Measurements from ENCODE around the gene FCHO2. TPM values are rescaled to one million over a fixed set of nuclear protein-coding genes. Genes with fewer than 3 reads are reported as not detected.
A peak's percentile ranks its signal among the peaks of the same experiment; 100 is the strongest.

Gene FCHO2
- total RNA-seq, 1 experiment from 2014 or later = 14.9 TPM

DNA sequence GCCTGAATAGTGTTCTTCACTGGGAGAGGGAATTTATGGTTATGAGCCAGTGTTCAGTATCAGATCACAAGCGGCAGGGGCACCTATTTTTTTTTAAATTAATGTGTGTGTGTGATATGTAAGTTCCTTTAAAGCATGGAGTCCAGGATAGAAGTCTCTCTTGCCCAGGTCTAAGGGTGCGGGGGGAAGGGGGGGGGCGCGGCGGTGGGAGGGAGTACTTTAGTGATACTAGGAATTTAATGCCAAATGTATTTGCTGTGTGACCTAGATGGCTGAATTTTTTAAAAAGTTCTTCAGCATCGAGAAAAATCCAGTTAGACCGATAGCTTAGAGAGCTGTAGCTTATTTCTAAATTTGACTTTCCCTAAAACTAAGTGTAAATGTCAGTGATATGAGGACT is 1.5 kb upstream of the FCHO2 start (continued):
- TF ChIP-seq GRHL2 (CRISPR knock-in tag; IDR thresholded peaks at IDR 0.05; ENCODE audit: insufficient replicate concordance, severe bottlenecking) (no peak), ZNF232 (CRISPR knock-in tag; IDR thresholded peaks at IDR 0.05) (no peak), CBFB (CRISPR knock-in tag; IDR thresholded peaks at IDR 0.05; ENCODE audit: low read depth) (no peak), OVOL2 (CRISPR knock-in tag; IDR thresholded peaks at IDR 0.05; ENCODE audit: borderline replicate concordance) (no peak), SOX15 (CRISPR knock-in tag; IDR thresholded peaks at IDR 0.05) (no peak), JAZF1 (CRISPR knock-in tag; IDR thresholded peaks at IDR 0.05) (no peak), ZNF121 (CRISPR knock-in tag; IDR thresholded peaks at IDR 0.05) (no peak)
- TF ChIP-seq, protein P1, sequence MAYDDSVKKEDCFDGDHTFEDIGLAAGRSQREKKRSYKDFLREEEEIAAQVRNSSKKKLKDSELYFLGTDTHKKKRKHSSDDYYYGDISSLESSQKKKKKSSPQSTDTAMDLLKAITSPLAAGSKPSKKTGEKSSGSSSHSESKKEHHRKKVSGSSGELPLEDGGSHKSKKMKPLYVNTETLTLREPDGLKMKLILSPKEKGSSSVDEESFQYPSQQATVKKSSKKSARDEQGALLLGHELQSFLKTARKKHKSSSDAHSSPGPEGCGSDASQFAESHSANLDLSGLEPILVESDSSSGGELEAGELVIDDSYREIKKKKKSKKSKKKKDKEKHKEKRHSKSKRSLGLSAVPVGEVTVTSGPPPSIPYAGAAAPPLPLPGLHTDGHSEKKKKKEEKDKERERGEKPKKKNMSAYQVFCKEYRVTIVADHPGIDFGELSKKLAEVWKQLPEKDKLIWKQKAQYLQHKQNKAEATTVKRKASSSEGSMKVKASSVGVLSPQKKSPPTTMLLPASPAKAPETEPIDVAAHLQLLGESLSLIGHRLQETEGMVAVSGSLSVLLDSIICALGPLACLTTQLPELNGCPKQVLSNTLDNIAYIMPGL (CRISPR knock-in tag; IDR thresholded peaks at IDR 0.05) = no peak

DNA sequence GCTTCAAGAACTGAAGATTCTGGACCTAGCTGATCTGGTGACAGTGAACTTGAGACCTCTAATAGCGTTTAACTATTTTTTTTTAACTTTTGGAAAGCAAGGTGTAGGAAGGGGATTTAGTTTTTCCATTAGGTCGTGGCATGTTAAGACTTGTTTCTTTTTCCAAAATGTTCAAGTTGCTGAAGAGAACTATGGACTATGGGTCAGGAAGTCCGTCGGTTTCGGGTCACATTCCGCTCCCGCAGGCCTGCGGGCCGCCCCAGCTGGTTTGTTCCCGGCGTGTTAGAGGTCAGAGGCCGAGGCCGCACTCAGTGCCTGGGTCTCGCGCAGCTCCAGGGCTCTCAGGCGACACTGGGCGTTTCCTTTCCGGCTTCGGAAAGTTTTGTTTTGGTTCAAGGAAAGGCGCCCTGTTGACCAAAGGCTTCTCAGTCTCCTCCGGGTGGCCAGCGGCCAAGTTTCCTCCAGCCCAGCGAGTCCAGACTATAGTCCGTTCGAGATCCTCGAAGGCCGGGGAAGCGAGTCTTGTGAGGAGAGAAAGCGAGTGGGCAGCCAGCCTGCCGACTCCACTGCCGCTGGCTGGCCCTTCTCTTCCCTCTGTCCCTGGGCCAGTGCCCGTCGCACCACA is 586 bp upstream of the FCHO2 start:
- H3K9me3 Mint-ChIP-seq = no peaks in the 10 kb centered on the region
- CTCF ChIA-PET = interaction anchor here (0.7 to 2.9 kb wide), 12 partner anchors 10 to 260 kb away, joined by 3 to 17 read pairs (median 4); partner anchors contain the start of gene TMEM171
- POLR2A ChIA-PET = interaction anchor here (0.6 kb wide), 1 partner anchor 1686 kb away, joined by 3 read pairs; no protein-coding TSS in a partner anchor
- DNase-seq (ENCODE audit: low spot score) (peak; percentile 70), ATAC-seq (peak; percentile 65)
- TF ChIP-seq, protein P2, sequence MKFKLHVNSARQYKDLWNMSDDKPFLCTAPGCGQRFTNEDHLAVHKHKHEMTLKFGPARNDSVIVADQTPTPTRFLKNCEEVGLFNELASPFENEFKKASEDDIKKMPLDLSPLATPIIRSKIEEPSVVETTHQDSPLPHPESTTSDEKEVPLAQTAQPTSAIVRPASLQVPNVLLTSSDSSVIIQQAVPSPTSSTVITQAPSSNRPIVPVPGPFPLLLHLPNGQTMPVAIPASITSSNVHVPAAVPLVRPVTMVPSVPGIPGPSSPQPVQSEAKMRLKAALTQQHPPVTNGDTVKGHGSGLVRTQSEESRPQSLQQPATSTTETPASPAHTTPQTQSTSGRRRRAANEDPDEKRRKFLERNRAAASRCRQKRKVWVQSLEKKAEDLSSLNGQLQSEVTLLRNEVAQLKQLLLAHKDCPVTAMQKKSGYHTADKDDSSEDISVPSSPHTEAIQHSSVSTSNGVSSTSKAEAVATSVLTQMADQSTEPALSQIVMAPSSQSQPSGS (CRISPR knock-in tag; IDR thresholded peaks at IDR 0.05; ENCODE audit: borderline replicate concordance, low read depth) = no peak
- TF ChIP-seq, protein P3, sequence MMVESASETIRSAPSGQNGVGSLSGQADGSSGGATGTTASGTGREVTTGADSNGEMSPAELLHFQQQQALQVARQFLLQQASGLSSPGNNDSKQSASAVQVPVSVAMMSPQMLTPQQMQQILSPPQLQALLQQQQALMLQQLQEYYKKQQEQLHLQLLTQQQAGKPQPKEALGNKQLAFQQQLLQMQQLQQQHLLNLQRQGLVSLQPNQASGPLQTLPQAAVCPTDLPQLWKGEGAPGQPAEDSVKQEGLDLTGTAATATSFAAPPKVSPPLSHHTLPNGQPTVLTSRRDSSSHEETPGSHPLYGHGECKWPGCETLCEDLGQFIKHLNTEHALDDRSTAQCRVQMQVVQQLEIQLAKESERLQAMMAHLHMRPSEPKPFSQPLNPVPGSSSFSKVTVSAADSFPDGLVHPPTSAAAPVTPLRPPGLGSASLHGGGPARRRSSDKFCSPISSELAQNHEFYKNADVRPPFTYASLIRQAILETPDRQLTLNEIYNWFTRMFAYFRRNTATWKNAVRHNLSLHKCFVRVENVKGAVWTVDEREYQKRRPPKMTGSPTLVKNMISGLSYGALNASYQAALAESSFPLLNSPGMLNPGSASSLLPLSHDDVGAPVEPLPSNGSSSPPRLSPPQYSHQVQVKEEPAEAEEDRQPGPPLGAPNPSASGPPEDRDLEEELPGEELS (CRISPR knock-in tag; IDR thresholded peaks at IDR 0.05) = 0 out of 2 replicates have a peak, but pooled peaks have one; percentile 51
- TF ChIP-seq, protein P4, sequence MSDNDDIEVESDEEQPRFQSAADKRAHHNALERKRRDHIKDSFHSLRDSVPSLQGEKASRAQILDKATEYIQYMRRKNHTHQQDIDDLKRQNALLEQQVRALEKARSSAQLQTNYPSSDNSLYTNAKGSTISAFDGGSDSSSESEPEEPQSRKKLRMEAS (CRISPR knock-in tag; IDR thresholded peaks at IDR 0.05) = peak; percentile 57
- TF ChIP-seq TEAD1 (CRISPR knock-in tag; IDR thresholded peaks at IDR 0.05) (0 out of 2 replicates have a peak, but pooled peaks have one; percentile 27), CBFB (CRISPR knock-in tag; IDR thresholded peaks at IDR 0.05; ENCODE audit: low read depth) (0 out of 2 replicates have a peak, but pooled peaks have one; percentile 3), IRF2 (CRISPR knock-in tag; IDR thresholded peaks at IDR 0.05; ENCODE audit: borderline replicate concordance, low read depth) (no peak)
- H3K4me1 Mint-ChIP-seq = peaks cover 31% of the 10 kb centered on the region
- peak overlapping the region; percentile 77 for H3K4me3 Mint-ChIP-seq
- H3K36me3 Mint-ChIP-seq = no peaks in the 10 kb centered on the region
- H3K27me3 Mint-ChIP-seq (ENCODE audit: low read depth) = no peaks in the 10 kb centered on the region; the same call in 1 of the 2 replicates
- H3K27ac Mint-ChIP-seq = peak overlapping the region; percentile 89

DNA sequence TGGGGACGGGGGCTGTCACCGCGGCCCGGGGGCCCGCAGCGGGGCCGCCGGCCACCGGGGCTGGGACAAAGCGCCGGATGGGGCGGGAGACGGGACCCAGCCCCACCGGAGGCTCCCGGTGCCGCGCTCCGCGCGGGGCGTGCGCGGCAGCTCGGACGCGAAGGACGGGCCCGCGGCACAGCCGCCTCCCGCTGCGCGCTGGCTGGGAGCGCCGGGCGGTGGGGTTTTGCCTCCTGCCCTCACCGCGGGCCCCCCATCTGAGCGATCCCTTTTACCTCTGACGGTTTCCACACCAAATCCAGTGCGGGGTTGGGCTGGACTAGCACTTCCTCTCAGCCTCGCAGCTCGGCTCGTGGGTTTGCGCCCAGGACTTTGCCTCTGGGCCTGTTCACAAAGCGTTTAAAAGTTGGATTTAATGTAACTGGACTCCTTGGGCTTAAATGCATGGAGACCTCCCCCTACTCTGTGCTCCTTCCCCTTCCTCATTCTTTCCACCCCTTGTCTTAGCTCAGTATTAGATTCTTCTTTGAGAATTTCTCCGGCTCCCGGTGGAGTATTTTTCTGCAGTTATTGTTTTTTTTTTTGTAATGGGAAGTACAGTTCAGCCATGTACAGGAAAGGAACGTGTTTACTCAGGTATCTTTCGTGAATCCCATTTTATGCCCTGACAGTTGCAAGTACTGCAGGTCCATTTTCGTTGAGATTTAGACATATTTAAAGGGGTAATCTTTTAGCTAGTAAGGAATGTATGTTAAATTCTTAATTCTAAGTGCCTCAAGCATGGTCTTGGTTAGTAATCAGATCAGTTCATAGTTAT is 691 bp downstream of the FCHO2 start:
- Mint-ChIP-seq H3K27ac (peak overlapping the region; percentile 84), H3K4me1 (peaks cover 31% of the 10 kb centered on the region), H3K36me3 (no peaks in the 10 kb centered on the region), H3K9me3 (no peaks in the 10 kb centered on the region), H3K27me3 (ENCODE audit: low read depth) (no peaks in the 10 kb centered on the region; the same call in 1 of the 2 replicates), H3K4me3 (peak overlapping the region; percentile 86)
- ATAC-seq (peak; percentile 5), DNase-seq (ENCODE audit: low spot score) (peak; percentile 34)
- ChIA-PET CTCF (interaction anchor here (0.6 to 2.9 kb wide), 14 partner anchors 12 to 423 kb away, joined by 3 to 17 read pairs (median 4); partner anchors contain the start of gene TMEM171), POLR2A (interaction anchor here (0.7 to 0.8 kb wide), 2 partner anchors 104 to 260 kb away, joined by 3 read pairs; no protein-coding TSS in a partner anchor)
- TF ChIP-seq ZNF423 (CRISPR knock-in tag; IDR thresholded peaks at IDR 0.05) = peak; percentile 59; the same call in 1 of the 2 replicates
- TF ChIP-seq, protein P2 (CRISPR knock-in tag; IDR thresholded peaks at IDR 0.05; ENCODE audit: borderline replicate concordance, low read depth) = no peak
